DMS79 (cell line): ENCODE measurements around the gene CLK2.
"Not testable (repeated sequence)": the region's sequence is repeated elsewhere in the genome, so short reads cannot be mapped to it uniquely, and the experiment has no call there.

Experiments
- DNase-seq: peaks from one replicate; lab custom pipeline; 2025; lab: John Stamatoyannopoulos, UW

Gene CLK2

GRCh38 chr1:155241841-155242264 is 31.5 kb downstream of the CLK2 start:
- DNase-seq: no peak

GRCh38 chr1:155241069-155241679 is 32.1 kb downstream of the CLK2 start:
- peak; percentile 80 for DNase-seq

DNA sequence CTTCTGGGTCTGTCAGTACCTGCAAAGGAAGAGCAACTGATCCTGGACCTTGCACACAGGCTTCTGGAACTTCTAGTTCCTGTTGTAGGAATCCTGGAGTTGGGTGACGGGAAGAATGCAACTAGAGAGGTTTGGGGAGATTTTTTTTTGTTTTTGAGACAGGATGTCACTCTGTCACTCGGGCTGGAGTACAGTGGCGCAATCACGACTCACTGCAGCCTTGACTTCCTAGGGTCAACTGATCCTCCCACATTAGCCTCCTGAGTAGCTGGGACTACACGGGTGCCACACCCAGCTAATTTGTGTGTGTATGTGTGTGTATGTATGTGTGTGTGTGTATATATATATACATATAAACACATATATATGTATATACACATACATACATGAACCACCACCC is 36.9 kb downstream of the CLK2 start:
- DNase-seq: no peak

GRCh38 chr1:155235375-155235774 is 37.9 kb downstream of the CLK2 start:
- DNase-seq: not testable (repeated sequence)

DNA sequence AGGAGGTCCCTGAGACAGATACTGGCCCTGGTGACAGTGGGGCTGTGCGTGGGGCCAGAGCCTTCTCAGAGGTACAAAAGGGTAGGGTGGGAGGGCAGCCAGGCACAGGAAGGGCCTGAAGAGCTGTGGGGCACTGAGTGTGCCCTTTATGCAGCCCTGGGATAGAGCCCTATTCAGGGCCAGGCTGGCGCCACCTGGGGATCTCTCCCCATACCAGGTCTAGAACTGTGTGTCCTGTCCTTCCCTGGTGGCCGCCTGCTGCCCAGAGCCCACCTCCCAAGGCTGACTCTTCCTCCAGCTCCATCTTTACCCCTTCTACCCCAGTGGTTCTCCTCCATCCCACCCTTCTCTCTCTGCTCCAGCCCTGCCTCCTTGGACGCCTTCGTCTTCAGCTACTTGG is 39.8 kb downstream of the CLK2 start:
- not testable (repeated sequence) for DNase-seq

DNA sequence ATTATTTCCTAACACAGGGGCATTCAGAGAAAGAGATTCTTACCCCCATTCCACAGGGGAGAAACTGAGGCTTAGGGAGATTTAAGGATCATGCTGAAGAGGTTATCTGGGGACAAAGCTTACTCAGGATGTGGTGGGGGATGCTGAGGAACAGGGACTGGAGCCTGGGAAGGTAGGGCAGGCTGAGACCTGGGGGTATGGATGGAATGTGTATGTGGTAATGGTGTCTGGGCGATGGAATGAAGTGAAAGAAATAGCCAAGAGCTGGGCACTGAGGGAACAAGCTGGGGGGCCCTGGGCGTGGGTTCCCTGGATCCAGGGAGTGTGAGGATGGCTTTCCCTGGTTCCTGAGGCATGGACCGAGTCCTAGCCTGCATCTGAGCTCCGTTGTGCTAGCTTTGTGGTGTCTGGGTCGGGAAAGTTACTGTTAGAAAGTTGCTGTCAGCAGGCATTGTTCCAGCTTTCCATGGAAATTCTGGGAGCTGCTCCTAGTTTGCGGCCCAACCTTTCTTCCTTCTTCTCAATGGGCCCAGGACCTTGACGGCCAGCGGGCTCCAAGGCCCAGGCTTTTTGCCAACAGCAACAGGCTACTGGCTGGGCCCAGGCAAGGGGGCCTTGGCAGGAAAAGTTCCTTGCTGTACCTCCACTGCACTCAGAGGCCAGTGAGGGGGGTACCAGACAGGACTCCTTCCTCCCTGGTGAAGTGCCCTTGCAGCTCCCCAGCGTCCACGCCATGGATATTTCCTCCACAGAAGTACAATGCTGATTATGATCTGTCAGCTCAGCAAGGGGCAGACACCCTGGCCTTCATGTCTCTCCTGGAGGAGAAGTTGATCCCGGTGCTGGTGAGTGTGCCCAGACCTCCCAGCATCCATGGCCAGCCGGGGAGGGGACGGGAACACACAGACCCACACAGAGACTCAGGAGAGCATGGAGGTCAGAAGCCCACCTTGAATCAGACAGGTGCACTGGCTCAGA is 41.0 kb downstream of the CLK2 start:
- not testable (repeated sequence) for DNase-seq

DNA sequence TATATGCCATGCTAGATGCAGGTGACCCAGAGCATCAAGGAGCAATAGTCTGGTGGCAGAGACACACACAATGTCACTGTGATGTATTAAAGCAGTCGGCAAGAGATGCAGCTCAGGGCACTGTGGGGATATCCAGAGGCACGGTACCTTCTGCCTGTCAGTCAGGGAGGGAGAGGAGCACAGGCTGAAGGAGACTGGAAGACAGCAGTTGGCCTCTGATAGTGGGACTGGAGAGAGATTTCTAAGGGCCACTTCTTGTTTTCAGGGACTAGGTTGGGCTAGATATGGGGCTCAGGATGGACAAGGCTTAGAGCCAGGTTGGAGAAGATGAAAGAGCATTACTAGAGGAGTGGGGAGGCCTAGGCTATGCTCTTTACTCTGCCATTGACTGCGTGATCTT is 42.0 kb downstream of the CLK2 start:
- DNase-seq: not testable (repeated sequence)

GRCh38 chr1:155228096-155228427 is 45.2 kb downstream of the CLK2 start:
- no peak for DNase-seq

GRCh38 chr1:155227261-155228095 is 45.8 kb downstream of the CLK2 start:
- DNase-seq: peak; percentile 99

GRCh38 chr1:155226910-155227260 is 46.4 kb downstream of the CLK2 start:
- peak; percentile 33 for DNase-seq

DNA sequence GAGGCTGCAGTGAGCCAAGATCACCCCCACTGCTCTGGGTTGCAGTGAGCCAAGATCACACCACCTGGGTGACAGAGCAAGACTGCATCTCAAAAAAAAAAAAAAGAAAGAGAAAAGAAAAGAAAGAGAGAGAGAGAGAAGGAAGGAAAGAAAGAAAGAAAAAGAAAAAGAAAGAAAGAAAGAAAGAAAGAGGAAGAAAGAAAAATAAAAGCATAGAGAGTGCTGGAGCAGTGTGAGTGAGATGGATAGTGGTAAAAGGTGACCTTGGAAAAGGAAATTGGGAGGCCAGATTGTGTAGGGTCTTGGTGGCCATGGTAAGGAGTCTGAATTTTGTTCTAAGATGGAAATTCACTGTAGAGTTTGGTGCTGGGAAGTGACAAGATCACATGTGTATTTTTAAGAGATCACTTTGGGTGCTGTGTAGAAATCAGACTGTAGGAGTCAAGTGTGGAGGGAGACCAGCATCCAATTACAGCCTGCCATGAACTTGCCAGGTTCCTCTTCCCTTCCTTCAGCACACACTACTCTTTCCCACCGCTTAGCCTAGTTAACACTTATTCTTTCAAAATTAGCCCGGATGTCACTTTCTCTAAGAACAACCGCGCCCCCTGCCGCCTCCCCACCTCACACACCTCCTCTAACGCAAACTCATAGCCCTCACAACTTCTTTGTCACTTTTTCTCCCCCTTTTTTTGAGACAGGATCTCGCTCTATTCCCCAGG is 47.0 kb downstream of the CLK2 start:
- DNase-seq: peak; percentile 46

DNA sequence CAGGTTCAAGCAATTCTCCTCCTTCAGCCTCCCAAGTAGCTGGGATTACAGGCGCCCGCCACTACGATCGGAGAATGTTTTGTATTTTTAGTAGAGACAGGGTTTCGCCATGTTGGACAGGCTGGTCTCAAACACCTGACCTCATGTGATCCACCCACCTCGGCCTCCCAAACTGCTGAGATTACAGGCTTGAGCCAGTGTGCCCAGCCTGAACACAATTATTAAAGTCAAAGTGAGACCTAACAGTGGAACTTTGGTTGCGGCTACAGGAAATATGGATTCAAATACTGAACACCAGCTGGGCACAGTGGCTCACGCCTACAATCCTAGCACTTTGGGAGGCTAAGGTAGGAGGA is 47.9 kb downstream of the CLK2 start:
- not testable (repeated sequence) for DNase-seq

- DNase-seq: no peak
Measured at GRCh38 chr1:155223047-155223446, 50.3 kb downstream of the CLK2 start.

GRCh38 chr1:155220211-155220965 is 52.9 kb downstream of the CLK2 start:
- not testable (repeated sequence) for DNase-seq

- no peak for DNase-seq
Measured at GRCh38 chr1:155219592-155220031, 53.7 kb downstream of the CLK2 start.

DNA sequence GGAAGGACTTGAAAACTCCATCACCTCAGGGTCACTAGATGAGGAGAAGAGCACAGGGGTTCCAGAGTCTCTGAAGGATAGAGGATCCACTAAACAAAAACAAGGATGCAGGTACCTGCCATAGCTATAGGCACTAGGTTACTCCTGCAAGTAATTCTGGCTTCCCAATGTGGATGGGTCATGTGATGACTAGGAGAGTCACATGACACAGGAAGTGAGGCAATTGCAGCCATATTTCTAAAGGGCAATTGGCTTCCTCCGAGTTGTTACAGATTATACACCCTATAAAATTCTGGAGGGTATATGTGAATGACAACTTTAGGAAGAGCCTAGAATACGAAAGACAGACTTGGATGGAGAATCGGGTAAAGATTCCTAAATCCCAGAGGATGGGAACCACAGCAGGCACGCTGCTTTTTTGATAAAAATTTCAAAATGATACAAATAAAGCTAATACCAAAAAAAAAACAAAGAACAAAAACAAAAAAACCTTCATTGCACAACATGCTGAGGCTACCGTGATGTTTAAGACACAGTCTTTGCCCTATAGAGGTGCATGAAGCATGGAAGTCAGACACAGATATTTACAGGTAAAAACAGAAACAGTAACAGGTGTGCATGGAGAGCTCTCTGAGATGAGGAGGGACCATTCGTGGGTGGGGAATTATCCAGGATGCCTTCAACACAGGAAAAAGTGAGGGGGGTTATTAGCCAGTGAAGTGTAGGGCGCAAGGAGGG is 54.3 kb downstream of the CLK2 start:
- peak; percentile 6 for DNase-seq

DNA sequence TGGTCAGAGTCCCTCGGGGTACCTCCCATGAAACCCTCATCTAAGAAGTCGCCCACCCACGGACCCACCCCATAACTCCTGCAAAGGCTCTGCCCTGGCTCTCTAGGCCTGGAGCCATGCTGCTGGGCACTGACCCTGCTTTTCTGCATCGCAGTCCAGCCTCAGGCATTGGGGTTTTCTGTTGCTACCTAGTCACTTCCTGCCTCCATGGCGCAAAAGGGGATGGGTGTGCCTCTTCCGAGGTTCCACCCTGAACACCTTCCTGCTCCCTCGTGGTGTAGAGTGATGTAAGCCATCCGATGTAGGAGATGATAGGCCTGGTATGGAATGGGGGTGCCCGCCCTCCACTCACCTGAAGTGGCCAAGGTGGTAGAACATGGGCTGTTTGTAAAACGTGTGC is 58.6 kb downstream of the CLK2 start:
- not testable (repeated sequence) for DNase-seq
